Activated gamma-delta T cell treated with anti-CD3 and anti-CD28 coated beads, Interleukin-2, amount 50 U/mL, for 16 hours (primary cell): ENCODE measurements around the gene C1orf116.

Experiments used
- DNase-seq: peaks from one replicate; pipeline ENCODE4 v3.0.0-alpha.2; 2020; ENCODE audit warnings: low read depth

C1orf116 gene

DNA sequence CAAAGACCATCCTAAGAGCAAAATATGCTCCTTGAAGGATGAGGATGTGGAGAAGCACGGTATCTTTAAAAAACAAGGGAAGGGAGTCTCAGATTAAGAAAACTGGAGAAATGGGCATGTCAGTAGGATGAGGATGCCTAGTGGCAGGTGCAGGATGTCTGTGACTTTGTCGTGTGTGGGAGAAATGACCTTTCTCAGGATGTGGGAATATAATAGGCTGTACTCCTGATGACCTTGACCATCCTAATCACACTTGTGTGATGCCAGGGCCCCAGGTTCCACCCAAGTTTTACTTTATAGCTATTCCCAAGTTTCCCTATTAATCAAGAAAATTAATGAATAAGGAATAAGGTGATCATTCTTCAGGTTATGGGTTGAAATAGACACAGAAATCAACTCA, 12.9 kb downstream of the C1orf116 start:
- DNase-seq = no peak

DNA sequence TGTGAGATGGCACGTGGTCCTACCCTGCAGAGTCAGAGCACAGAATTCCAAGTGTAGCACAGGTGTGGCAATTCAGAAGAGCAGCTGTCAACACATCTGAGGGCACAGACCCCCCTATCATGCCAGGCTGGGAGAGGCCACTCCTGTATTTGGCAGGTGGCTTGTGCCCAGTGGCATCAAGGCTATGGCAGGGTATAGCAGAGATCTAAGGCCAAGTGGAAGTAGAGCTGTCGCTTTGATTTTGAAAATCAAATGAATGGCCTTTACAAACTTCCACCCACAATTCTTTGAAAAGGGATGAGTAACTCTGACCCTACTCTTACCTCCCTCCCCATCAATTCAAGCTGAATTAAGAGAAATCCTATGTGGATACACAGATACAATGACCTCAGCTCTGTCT, 13.4 kb downstream of the C1orf116 start:
- no peak for DNase-seq

DNA sequence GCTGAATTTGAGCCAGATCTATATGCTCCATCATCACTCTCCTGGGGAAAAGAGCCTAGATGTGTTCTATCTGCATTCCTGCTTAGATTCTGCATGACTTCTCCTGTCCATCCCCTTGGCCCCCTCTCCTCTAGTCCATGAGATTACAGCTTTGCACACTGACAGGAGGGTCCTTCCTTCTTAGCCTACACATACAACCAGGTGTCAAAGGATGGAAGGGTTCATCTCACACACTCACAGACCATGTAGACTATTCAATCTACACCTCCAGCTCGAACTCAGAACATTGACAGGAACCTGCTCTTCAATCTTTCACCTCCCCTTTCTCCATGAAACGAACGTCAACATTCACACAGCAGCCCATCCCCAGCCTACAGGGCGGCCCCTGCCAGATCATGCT, 13.8 kb downstream of the C1orf116 start:
- DNase-seq = no peak

DNA sequence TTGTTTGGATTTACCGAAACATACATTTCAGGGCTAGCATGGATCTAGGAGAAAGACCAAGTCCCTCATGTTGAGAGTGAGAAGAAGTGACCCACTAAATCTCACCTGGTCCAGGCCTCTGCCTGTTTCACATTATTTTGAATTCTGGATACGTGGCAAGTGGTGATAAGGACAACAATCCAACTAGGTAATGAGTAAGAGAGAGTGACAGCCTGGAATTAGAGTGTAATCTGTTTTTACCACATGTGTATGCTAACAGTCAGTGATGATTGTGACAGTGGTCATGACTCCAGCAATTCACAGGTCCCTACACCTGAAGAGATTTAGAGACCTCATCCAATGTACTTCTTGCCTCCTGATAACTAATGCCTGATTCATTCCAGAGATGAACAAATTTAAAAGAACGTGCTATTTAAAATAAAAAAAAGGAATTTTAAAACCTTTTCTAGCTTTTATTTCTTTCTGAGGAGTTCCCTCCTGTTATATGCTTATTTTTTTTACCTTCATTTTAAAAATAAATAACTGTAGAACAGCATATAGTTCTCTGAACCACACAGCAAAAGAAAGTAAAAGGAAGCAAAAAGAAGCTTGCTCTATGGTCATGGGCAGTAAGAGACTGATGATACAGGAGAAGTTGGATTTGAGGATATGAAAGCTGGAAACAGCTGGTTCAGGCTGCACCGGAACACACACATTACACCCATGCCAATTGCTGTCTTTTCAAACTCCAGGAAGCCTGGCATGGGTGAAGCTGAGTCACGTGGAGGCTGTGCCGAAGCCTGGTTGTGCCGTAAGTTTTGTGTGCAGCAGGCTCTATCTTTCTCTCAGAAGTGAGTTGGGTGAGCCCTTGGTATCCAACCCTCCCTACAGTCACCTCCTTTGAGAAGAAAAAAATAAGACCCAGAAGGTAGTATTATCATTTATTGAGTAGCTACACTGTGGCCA, 14.7 kb downstream of the C1orf116 start:
- no peak for DNase-seq

DNA sequence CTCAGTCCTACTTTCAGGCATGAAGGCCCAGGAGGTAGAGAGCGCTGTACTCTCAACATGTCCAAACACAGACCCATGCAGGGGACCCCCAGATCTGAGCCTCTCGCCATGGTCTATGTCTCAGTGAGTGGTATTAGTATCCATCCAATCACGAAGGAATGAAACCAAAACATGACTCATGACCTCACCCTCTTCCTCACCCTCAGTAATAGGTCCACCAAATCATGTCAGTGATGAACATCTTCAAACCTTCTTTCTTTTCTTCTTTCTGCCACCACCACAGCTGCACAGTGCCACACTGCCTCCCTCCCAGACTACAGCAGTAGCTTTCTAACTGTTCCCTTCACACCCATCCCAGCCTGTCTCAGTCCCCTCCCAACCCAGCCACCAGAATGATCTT, 16.8 kb downstream of the C1orf116 start:
- no peak for DNase-seq

DNA sequence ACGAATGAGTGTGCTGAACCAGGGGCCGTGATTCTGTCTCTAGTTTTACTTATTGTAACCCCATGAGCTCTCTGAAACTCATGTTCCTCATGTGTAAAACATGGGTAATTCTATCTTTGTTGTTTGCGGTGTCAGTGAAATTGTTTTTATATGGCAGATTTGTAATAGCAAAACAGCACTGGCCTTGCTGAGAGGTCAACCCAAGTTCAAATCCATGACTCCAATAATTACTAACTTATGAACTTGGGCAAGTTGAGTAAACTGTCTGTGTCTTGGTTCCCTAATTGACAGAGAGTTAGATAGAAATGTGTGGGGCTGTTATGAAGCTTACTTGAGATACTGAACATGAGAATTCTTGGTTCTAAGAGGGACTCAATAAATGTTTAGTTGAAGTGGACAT, 17.8 kb downstream of the C1orf116 start:
- no peak for DNase-seq

DNA sequence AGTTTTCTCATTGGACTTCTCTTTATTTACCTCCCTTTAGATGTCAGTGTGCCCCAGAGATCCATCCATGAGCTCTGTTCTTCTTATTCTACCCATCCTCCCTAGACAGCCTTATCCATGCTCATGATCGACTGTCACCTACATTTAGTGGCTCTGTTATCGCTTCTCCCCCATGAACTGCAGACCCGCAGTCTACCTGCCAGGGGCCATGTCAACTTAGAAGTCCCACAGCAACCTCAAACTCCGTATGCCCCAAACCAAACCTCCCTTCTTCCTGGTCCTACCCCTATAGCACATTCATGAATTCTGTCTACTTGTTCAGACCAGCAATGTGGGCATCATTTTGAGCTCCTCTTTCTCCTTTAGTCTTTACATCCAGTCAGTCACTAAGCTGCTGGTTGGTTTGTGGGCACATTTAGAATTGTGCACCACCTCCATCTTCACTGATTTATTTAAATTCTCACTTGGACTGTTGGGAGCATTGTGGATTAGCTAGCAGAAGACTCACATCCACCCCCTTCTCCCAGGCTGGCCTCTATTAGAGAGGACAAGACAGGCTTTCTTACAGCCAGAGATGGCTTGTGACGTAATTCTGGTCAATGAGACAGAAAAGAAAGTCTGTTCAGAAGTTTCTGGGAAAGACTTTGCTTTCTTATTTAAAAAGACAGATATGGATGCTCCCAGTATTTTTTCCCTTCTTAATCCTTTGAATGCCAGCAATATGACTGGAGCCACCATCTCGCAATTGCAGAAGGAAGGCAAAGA, 19.1 kb downstream of the C1orf116 start:
- DNase-seq = no peak

DNA sequence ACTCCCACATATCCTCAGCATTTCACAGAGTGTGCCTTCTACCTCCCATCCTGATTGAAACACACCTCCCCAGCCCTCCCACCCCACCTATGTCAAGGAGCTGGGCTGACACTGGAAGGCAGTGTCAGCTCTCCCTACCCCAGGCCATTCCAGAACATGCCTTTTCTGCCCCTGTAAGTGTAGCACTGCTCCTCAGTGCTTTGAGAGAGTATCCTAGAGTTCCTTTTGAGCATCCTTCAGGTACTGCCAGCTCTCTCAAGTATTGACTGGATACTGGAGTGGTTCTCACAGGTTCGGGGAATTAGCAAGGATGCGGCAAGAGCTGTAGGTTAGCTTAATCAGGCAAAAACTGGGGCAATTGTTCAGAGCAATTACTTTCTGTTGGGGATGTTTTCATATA, 21.8 kb downstream of the C1orf116 start:
- DNase-seq = no peak

DNA sequence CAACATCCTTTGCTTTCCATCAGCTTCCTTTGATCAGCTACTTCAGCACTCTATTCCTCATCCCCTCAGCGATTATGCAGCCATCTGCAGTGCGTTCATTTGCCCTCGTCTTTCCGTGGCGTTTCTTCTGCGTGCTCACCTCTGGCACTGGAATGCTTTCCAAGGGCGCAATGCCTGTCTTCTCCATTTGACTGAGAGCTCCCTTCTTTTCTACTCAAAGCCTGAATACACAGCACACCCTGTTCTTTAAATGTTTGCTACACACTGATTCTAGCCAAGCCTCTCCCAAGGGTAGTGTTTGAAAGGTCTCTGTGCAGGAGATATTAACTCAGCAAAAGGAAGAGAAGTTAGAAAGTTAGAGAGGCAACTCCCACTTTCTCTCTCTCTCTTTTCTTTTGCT, 22.6 kb downstream of the C1orf116 start:
- DNase-seq = no peak

DNA sequence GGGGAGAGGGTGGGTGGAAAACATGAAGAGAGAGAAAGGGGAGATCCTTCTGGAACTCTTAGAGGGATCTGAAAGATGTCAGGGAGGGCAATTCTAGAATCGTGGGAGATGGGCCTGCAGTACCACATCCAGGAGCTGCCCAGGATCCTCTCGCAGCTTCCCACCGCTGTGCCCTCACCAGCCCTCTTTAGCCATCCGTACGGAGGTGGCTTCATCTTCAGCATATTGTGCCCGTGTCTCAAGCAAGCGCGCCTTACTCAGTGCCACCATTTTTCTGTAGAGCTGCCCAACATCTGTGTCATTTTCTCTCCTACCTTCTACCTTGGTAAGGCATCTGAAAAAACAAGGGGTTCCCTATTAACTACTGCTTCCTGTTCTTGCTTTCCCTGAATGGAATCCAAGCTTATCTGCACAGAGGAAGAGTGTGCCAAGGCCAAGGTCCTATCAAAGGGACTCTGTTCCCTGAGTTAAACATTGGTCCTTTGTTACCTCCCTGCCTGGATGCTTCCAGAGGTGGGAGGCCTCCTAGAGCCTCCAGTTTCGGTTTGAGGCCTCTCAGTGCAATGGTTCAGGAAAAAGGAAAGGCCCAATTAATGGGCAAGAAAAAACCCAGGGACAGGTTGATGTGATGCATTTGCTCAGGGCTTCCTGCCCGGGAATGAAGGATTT, 23.2 kb downstream of the C1orf116 start:
- no peak for DNase-seq

DNA sequence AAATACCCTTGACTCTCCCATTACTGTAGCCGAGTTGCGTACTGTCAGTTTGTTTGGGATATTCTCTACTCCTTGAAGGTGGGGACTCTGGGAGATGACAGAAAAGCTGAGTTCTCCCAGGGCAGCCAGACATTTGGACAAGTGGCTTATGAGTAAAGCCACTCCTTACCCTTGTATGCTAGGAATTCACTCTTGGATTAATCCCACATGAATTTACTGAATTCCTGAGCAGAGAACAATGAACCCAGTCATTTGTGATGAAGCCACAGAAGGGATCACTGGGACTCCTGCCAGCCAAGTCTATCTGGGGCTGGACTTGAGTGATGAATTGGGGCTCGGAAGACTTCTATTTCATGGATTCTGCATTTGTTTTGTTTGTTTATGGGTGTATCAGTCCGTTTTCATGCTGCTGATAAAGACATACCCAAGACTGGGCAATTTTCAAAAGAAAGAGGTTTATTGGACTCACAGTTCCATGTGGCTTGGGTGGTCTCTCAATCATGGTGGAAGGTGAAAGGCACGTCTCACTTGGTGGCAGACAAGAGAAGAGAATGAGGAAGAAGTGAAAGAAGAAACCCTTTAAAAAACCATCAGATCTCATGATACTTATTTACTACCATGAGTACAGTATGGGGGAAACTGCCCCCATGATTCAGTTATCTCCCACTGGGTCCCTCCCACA, 25.1 kb downstream of the C1orf116 start:
- DNase-seq = no peak

DNA sequence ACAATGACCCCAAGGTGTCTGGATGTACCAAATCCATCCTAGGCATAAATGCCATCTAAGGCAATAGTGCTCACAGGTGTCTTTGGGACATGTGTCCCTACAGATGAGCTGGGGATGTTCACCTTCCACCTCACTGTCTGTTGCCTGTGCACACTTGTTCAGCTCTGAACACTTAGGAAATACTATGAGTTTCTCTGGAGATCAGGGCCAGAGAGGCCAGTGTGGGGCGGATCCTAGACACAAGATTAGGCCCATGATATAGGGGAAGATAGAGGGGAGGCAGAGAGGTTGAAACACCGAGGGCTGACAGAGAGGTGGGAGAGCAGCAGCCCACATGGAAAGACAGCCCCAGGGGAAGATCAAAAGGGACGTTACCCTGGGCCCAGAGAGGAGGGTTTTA, 25.6 kb downstream of the C1orf116 start:
- no peak for DNase-seq

DNA sequence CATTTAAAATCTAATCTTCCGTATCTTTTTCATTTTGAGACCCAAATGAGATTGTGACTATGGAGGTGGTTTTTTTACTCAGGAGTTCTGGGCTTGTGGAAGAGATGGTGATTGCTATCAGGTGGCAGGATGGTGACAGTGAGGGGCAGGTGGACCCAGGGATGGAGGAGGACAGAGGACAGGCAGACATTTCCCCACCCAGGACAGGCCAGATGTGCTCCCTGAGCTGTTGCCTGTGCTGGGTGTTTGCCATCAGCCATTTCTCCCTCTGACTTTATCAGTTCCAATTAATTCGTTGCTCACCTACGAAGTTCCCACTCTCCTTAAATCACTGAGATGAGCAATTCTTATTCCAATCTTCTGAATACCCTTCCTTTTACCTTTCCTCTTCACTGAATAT, 26.5 kb downstream of the C1orf116 start:
- no peak for DNase-seq

DNA sequence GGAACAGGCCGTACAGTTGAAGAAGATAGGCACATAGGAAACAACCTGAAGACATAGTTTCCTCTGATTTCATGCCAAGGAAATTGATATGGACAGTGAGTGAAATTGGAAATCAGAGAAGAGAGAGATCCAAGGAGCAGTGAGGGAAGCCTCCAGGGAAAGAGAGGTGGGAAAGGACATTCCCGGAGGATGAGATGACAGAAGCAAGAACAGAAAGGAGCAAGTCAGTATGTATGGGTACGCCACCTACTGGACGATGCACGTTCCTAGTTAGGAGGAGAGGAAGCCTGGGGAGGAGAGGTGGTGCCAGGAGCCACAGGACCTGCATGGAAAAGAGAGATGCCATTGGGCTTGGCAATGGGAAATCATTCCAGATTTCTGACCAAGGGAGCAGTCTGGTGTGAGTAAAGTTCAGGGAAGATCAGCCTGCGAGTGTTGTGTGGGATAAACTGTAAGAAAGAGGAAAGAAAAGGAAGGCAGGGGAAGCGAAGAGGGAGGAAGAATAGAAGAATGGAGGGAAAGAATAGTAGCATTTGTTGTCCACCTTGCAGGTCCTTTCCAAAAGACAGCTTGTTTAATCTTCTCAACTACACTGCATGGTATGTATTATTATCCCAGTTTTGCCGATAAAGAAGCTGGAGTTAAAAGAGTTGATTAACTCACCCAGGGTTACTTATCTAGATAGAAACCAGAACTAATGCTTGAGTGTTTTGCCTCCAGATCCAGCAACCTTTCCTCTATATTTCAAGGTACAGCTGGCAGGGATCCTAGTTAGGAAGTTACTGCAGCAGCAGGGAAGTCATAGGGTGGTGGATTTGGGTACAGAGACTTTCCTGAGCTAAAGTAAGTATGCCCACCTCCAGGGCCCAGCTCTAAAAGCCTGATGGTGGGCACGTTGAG, 27.4 kb downstream of the C1orf116 start:
- DNase-seq = peak; percentile 3

DNA sequence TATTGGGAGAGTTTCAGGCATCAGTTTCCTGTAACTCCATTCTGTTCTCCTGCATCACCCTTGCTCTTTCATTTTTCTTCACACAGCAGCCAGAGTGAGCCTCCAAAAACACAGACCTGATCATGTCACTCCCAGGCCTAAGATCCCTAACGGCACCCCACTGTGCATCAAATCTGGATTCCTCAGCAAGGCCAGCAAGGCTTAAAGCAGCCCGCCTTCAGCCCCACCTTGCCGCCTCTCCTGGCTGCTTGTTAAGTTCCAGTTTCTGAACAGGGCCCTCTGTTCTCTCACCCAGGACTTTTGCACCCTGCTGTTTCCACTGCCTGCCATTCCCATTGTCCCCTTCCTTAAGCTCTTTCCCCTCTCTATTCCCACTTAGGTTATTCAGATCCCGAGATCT, 29.3 kb downstream of the C1orf116 start:
- no peak for DNase-seq

DNA sequence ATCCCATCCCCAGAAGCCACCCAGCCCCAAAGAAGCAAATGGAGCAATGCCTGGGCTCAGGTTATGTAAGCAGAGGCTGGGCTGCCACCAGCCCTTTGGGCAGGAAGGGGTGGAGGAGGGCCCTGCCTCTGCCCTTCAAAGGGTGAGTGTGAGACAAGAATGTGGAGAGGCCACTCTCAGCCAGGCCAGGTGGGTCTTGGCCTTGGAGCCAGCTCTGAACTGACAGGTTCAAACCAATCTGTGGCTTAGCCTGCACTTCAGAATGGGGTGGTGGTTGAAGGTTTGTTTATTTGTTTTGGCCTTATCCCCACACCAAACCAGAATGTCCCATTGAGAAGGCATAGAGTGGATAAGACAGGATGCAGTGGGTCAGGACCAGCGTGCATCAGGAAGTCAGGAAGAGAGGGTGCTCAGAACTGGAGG, 29.8 kb downstream of the C1orf116 start:
- no peak for DNase-seq

DNA sequence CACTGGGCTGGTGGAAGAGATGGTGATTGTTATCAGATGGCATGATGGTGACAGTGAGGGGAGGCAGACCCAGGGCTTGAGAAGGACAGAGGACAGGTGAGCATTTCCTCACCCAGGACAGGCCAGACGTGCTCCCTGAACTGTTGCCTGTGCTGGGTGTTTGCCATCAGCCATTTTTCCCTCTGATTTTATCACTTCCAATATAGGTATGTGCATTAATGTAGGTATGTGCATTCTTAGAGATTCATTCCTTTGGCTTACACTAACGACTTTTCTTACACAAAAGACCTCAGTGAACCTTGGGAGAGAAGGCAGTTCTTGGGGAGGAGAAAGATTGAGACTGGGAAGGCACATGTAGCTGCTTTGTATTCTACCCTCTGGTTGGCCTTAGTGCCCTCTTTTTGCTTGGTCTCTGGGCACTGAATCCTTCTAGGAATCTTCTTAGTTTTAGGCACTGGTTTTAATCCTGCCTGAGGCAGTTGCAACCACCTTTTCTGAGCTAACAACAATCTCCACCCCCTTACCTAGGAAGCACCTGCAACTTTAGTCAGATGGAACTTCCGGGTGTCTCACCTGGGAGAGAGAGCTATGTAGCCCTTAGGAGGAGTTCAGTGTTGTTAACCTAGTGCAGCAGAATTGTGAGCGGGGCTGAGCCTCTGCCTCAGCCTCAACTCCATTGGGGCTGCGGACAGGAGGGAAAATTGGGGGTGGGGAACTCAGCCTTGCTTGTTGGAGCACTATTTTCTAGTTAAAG, 30.9 kb downstream of the C1orf116 start:
- no peak for DNase-seq

DNA sequence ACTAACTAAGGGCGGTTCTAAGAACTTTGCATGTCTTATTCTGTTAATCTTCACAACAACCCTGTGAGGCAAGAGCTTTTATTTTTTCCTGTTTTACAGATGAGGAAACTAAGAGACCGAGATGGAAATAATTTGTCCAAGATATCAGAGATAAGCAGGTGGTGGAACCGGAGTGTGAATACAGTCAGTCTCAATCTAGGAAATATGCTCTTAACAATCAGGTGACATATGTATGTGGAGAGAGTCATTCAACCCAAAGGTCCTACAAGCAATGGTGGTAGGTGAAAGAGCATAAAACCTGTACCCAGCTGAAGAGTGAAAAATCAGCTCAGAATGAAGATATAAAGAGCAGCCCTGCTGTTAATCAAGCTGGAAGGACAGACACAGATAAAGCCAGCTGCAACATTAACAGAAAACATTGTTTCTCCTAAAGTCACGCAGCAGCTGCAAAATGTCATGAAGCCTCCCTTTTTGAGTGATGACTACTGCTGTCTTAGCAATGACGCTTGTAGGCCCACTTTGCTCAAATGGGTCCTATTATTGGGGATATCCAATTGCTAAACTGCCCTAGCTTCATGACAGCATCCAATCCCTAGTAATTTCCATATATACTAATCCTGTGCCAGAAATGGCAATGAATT, 31.8 kb downstream of the C1orf116 start:
- DNase-seq = no peak

DNA sequence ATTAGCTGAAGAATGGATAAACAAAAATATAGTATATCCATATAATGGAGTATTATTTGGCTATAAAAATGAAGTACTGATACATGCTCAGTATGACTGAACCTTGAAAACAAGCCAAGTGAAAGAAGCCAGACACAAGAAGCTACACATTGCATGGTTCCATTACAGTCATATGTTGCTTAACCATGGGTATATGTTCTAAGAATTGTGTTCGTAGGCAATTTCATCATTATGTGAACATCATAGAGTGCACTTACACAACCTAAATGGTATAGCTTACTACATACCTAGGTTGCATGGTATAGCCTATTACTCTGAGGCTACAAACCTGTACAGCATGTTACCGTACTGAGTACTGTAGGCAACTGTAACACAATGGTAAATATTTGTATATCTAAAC, 33.7 kb downstream of the C1orf116 start:
- no peak for DNase-seq

DNA sequence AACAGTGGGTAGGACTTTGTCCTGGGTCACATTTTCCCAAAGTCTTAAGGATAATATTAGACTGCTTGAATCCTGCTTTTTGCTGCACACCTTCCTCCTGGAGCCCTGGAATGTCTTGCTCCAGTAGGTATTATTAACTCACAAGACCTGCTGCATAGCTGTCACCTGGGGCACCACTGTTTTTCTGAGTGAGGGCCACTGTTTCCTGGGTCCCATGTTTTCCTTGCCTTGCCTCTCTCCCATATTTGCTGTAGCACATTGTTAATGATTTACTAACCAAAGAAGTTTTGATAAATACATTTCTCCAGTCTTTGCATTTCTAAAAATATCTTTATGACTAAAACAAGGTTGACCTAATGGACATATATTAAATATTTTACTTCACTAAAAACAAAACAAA, 39.8 kb downstream of the C1orf116 start:
- DNase-seq = no peak
